NOMO-1 (cell line): ENCODE measurements around the gene SPATA17.
"Not testable (repeated sequence)": the region's sequence is repeated elsewhere in the genome, so short reads cannot be mapped to it uniquely, and the experiment has no call there.

Experiments
- DNase-seq, 2 experiments: peaks; one replicate each; lab custom pipeline; 2025; ENCODE audit not compliant: unreplicated experiment in 2 of 2; lab: John Stamatoyannopoulos, UW

SPATA17 gene

GRCh38 chr1:217674028-217674729 lies 43.0 kb downstream of the SPATA17 start:
- DNase-seq: peak in 1 of 2 experiments; percentile 20

GRCh38 chr1:217681806-217682205 lies 50.7 kb downstream of the SPATA17 start:
- no peak for DNase-seq

- DNase-seq: no peak
Measured at GRCh38 chr1:217687511-217687910, 56.4 kb downstream of the SPATA17 start.

GRCh38 chr1:217696140-217696539 lies 65.0 kb downstream of the SPATA17 start:
- DNase-seq: not testable (repeated sequence)

GRCh38 chr1:217703326-217703725 lies 72.2 kb downstream of the SPATA17 start:
- DNase-seq: no peak

GRCh38 chr1:217712925-217713597 lies 81.9 kb downstream of the SPATA17 start:
- no peak for DNase-seq

- DNase-seq: no peak
Measured at GRCh38 chr1:217715681-217716080, 84.5 kb downstream of the SPATA17 start.

- no peak for DNase-seq
Measured at GRCh38 chr1:217717959-217718358, 86.8 kb downstream of the SPATA17 start.

- DNase-seq: no peak
Measured at GRCh38 chr1:217718873-217719272, 87.7 kb downstream of the SPATA17 start.

GRCh38 chr1:217721692-217722091 lies 90.5 kb downstream of the SPATA17 start:
- DNase-seq: no peak

GRCh38 chr1:217734973-217735372 lies 103.8 kb downstream of the SPATA17 start:
- no peak for DNase-seq

- peak in 1 of 2 experiments; percentile 38 for DNase-seq
Measured at GRCh38 chr1:217747156-217747769, 116.1 kb downstream of the SPATA17 start.

- DNase-seq: no peak
Measured at GRCh38 chr1:217769768-217770167, 138.6 kb downstream of the SPATA17 start.

- DNase-seq: no peak
Measured at GRCh38 chr1:217770918-217771317, 139.8 kb downstream of the SPATA17 start.

- DNase-seq: no peak
Measured at GRCh38 chr1:217776693-217777092, 145.5 kb downstream of the SPATA17 start.

GRCh38 chr1:217781056-217781455 lies 149.9 kb downstream of the SPATA17 start:
- no peak for DNase-seq

- DNase-seq: no peak
Measured at GRCh38 chr1:217791091-217791490, 159.9 kb downstream of the SPATA17 start.

GRCh38 chr1:217805792-217806191 lies 174.6 kb downstream of the SPATA17 start:
- no peak for DNase-seq

GRCh38 chr1:217812175-217812574 lies 181.0 kb downstream of the SPATA17 start:
- DNase-seq: no peak

GRCh38 chr1:217813031-217813430 lies 181.9 kb downstream of the SPATA17 start:
- no peak for DNase-seq

GRCh38 chr1:217837691-217838090 lies 206.5 kb downstream of the SPATA17 start:
- DNase-seq: no peak

- no peak for DNase-seq
Measured at GRCh38 chr1:217839161-217839560, 208.0 kb downstream of the SPATA17 start.
